Mesendoderm (in vitro differentiated cells): ENCODE results near the gene PHF24.

Experiments
- DNase-seq: peaks from one replicate; pipeline ENCODE4 v3.0.0; 2013
- H2AK5ac ChIP-seq: 2 replicates; pipeline ENCODE4 v1.6.1; 2013; ENCODE audit warnings: low read length, inconsistent platforms
- H2BK120ac ChIP-seq: 2 replicates; pipeline ENCODE4 v1.6.1; 2013; ENCODE audit warnings: low read depth, mild to moderate bottlenecking, low read length, moderate library complexity, mixed read lengths
- H2BK15ac ChIP-seq: replicated peaks from 2 replicates; pipeline ENCODE4 v1.6.1; 2013; ENCODE audit warnings: low read depth, mild to moderate bottlenecking, moderate library complexity
- H2BK5ac ChIP-seq: 2 replicates; pipeline ENCODE4 v1.6.1; 2013; ENCODE audit warnings: low read length, inconsistent platforms
- H3K18ac ChIP-seq: 2 replicates; pipeline ENCODE4 v1.6.1; 2013; ENCODE audit warnings: mild to moderate bottlenecking, low read length, mixed read lengths
- H3K23ac ChIP-seq: one replicate; pipeline ENCODE4 v1.6.1; 2013; ENCODE audit warnings: low read length
- H3K27ac ChIP-seq: 2 replicates; pipeline ENCODE4 v1.5.1; 2013; ENCODE audit warnings: low read depth, mild to moderate bottlenecking, inconsistent platforms, low read length, moderate library complexity
- H3K27me3 ChIP-seq: 2 replicates; pipeline ENCODE4 v1.6.1; 2013; ENCODE audit warnings: low read length, control low read depth, mild to moderate bottlenecking, inconsistent platforms; ENCODE audit not compliant: insufficient read depth, poor library complexity
- H3K36me3 ChIP-seq: 2 replicates; pipeline ENCODE4 v1.6.1; 2013; ENCODE audit warnings: low read length, inconsistent platforms; ENCODE audit not compliant: control insufficient read depth, insufficient read depth
- H3K4ac ChIP-seq: one replicate; pipeline ENCODE4 v1.6.1; 2013; ENCODE audit warnings: low read depth, mild to moderate bottlenecking, low read length, moderate library complexity
- H3K4me1 ChIP-seq: 2 replicates; pipeline ENCODE4 v1.6.1; 2013; ENCODE audit warnings: low read depth, low read length, inconsistent platforms; ENCODE audit not compliant: control insufficient read depth
- H3K4me2 ChIP-seq: 2 replicates; pipeline ENCODE4 v1.6.1; 2013; ENCODE audit warnings: low read length
- H3K4me3 ChIP-seq: 2 replicates; pipeline ENCODE4 v1.5.1; 2013; ENCODE audit warnings: mild to moderate bottlenecking, low read length
- H3K56ac ChIP-seq: one replicate; pipeline ENCODE4 v1.6.1; 2013; ENCODE audit warnings: low read length
- H3K79me1 ChIP-seq: 2 replicates; pipeline ENCODE4 v1.6.1; 2013; ENCODE audit warnings: low read length, inconsistent platforms
- H3K79me2 ChIP-seq: 2 replicates; pipeline ENCODE4 v1.6.1; 2013; ENCODE audit warnings: mild to moderate bottlenecking, low read length; ENCODE audit not compliant: control insufficient read depth, insufficient read depth
- H3K9ac ChIP-seq: 2 replicates; pipeline ENCODE4 v1.6.1; 2013; ENCODE audit warnings: low read length, inconsistent platforms
- H4K5ac ChIP-seq: one replicate; pipeline ENCODE4 v1.6.1; 2013; ENCODE audit warnings: low read length
- H4K8ac ChIP-seq: one replicate; pipeline ENCODE4 v1.6.1; 2013; ENCODE audit warnings: low read depth, mild to moderate bottlenecking, control low read depth, low read length, moderate library complexity
- WGBS: extraction: QIAGEN DNeasy Blood & Tissue Kit; methylation state at CpG from one replicate; pipeline ENCODE4 v1.1.7; 2013; ENCODE audit warnings: low lambda C conversion rate, missing lambda C conversion rate; ENCODE audit not compliant: insufficient coverage; ENCODE audit errors: extremely low coverage; 5-methylcytosine and 5-hydroxymethylcytosine counted together

PHF24 gene

GRCh38 chr9:34996905-34997279, 38.8 kb downstream of the PHF24 start:
- Histone ChIP-seq H2BK120ac (no peak overlapping the region), H3K23ac (no peak overlapping the region), H2BK5ac (no peak overlapping the region), H3K27ac (no peak overlapping the region), H3K4me3 (no peak overlapping the region), H3K36me3 (peaks cover 9% of the 10 kb centered on the region), H3K27me3 (no peaks in the 10 kb centered on the region), H4K8ac (no peak overlapping the region), H3K79me1 (no peaks in the 10 kb centered on the region), H3K4ac (no peak overlapping the region), H3K18ac (no peak overlapping the region), H3K79me2 (no peaks in the 10 kb centered on the region), H4K5ac (no peak overlapping the region), H2AK5ac (no peak overlapping the region), H3K4me1 (peaks cover 33% of the 10 kb centered on the region), H3K56ac (no peak overlapping the region), H2BK15ac (no peak overlapping the region), H3K4me2 (no peak overlapping the region), H3K9ac (no peak overlapping the region)
- no peak for DNase-seq
- WGBS: no CpG with 5 or more reads among the region's 10 CpGs

DNA sequence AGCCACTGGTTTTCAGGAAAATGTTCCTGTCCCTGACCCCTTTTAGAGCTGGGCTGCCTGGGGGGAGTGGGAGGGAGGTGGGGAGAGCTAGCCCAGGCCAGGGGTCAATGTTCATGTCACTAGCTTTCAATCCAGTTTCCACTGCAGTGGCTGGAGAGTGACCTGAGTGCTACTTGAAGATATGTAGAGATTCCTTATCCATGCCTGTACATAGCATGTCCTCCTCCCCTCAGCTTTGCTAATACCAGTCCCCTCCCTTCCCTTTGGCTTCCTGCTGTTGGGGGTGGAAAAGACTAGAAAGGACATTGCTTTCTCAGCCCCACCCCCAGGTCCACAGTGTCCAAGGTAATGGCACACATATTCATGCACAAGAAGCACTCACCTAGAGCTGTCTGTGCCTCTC, 39.3 kb downstream of the PHF24 start:
- no peak for DNase-seq
- Histone ChIP-seq H4K8ac (no peak overlapping the region), H3K4me1 (peaks cover 29% of the 10 kb centered on the region), H2BK120ac (no peak overlapping the region), H2AK5ac (no peak overlapping the region), H3K27me3 (no peaks in the 10 kb centered on the region), H4K5ac (no peak overlapping the region), H3K79me1 (no peaks in the 10 kb centered on the region), H3K18ac (no peak overlapping the region), H3K4ac (no peak overlapping the region), H2BK5ac (no peak overlapping the region), H3K4me2 (no peak overlapping the region), H3K36me3 (peaks cover 9% of the 10 kb centered on the region), H3K4me3 (no peak overlapping the region), H3K79me2 (no peaks in the 10 kb centered on the region), H3K27ac (no peak overlapping the region), H3K23ac (no peak overlapping the region), H3K9ac (no peak overlapping the region), H2BK15ac (no peak overlapping the region), H3K56ac (no peak overlapping the region)

DNA sequence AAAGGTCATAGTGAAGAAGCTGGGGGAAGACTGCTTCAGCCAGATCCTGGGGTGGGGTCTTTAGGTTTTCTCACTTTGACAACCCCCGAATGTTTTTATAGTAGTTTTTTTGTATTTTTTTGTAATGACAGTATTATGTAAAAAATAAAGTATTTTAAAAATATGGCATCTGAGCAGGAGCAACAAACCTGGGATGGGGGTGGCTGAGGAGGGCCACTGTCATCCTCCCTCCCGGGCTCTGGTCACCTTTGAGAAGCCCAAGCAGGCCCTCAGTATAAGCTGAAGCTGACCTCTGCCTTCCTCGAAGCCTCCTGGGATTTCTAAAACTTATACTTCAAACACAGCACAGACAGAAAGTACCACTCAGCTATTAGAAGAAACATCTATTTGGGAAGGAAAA, 40.2 kb downstream of the PHF24 start:
- no peak overlapping the region for H2BK5ac ChIP-seq
- no peak overlapping the region for H3K4ac ChIP-seq
- H4K8ac ChIP-seq: no peak overlapping the region
- no peak overlapping the region for H3K23ac ChIP-seq
- no peak overlapping the region for H2AK5ac ChIP-seq
- WGBS: no CpG with 5 or more reads among the region's 3 CpGs
- H3K27ac ChIP-seq: no peak overlapping the region
- H3K27me3 ChIP-seq: no peaks in the 10 kb centered on the region
- DNase-seq: no peak
- no peak overlapping the region for H3K4me3 ChIP-seq
- H3K79me1 ChIP-seq: no peaks in the 10 kb centered on the region
- no peak overlapping the region for H2BK15ac ChIP-seq
- no peak overlapping the region for H3K56ac ChIP-seq
- H4K5ac ChIP-seq: no peak overlapping the region
- no peak overlapping the region for H3K4me2 ChIP-seq
- H2BK120ac ChIP-seq: no peak overlapping the region
- no peak overlapping the region for H3K9ac ChIP-seq
- peaks cover 9% of the 10 kb centered on the region for H3K36me3 ChIP-seq
- H3K18ac ChIP-seq: no peak overlapping the region
- H3K4me1 ChIP-seq: peaks cover 34% of the 10 kb centered on the region
- H3K79me2 ChIP-seq: no peaks in the 10 kb centered on the region

- no peak for DNase-seq
- Histone ChIP-seq H3K36me3 (peaks cover 9% of the 10 kb centered on the region), H3K27me3 (no peaks in the 10 kb centered on the region), H3K56ac (no peak overlapping the region), H2AK5ac (no peak overlapping the region), H4K8ac (no peak overlapping the region), H3K23ac (no peak overlapping the region), H3K18ac (no peak overlapping the region), H3K79me1 (no peaks in the 10 kb centered on the region), H3K79me2 (no peaks in the 10 kb centered on the region), H3K4me3 (no peak overlapping the region), H4K5ac (no peak overlapping the region), H2BK5ac (no peak overlapping the region), H3K4ac (no peak overlapping the region), H3K27ac (no peak overlapping the region), H2BK120ac (no peak overlapping the region), H3K9ac (no peak overlapping the region), H3K4me2 (no peak overlapping the region), H2BK15ac (no peak overlapping the region), H3K4me1 (peaks cover 26% of the 10 kb centered on the region)
- WGBS: no CpG with 5 or more reads among the region's 2 CpGs
Observed at GRCh38 chr9:34999576-34999975, 41.5 kb downstream of the PHF24 start.

DNA sequence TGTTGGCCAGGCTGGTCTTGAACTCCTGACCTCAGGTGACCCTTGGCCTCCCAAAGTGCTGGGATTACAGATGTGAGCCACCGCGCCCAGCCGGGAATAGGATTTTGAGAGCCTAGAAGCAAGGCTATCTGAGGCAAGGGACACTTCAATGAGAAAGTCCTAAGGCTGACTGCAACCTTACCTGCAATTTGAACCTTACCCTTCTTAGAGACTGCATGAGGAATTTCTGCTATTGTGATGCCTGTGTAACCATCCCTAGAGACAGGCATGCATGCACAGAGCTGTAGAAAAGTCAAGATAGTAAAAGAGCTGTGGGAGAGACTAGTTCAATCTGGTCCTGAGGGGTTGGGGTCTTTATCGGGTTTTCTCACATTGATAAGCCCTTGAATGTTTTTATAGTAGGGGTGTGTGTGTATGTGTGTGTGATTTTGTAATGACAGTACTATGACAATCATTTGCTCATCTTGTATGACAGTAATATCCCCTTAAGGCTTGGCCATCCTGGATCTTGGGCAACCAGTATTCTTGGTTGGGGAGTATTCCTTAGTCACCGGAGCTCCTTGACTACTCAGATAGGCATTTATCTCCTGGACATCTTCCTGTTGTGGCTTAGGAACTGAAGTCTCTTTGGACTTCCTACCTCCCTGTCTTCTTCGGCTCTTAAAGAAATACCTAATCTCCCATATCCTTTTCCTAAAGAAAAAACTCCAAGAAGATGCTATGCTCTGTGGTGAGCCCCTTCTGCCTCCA, 42.6 kb downstream of the PHF24 start:
- no peak overlapping the region for H3K23ac ChIP-seq
- H3K27ac ChIP-seq: no peak overlapping the region
- no peaks in the 10 kb centered on the region for H3K27me3 ChIP-seq
- H3K4me3 ChIP-seq: no peak overlapping the region
- peak; percentile 59 for DNase-seq
- no peak overlapping the region for H2BK120ac ChIP-seq
- H4K5ac ChIP-seq: no peak overlapping the region
- peaks cover 9% of the 10 kb centered on the region for H3K36me3 ChIP-seq
- no peaks in the 10 kb centered on the region for H3K79me2 ChIP-seq
- no peak overlapping the region for H3K9ac ChIP-seq
- H3K79me1 ChIP-seq: no peaks in the 10 kb centered on the region
- no peak overlapping the region for H3K4me2 ChIP-seq
- peak overlapping the region; percentile 18 for H3K56ac ChIP-seq
- H4K8ac ChIP-seq: no peak overlapping the region
- H3K18ac ChIP-seq: peak overlapping the region; percentile 53
- H3K4me1 ChIP-seq: peaks cover 18% of the 10 kb centered on the region
- no peak overlapping the region for H2BK15ac ChIP-seq
- no peak overlapping the region for H3K4ac ChIP-seq
- H2AK5ac ChIP-seq: peak overlapping the region; percentile 20
- WGBS: no CpG with 5 or more reads among the region's 6 CpGs
- H2BK5ac ChIP-seq: no peak overlapping the region

DNA sequence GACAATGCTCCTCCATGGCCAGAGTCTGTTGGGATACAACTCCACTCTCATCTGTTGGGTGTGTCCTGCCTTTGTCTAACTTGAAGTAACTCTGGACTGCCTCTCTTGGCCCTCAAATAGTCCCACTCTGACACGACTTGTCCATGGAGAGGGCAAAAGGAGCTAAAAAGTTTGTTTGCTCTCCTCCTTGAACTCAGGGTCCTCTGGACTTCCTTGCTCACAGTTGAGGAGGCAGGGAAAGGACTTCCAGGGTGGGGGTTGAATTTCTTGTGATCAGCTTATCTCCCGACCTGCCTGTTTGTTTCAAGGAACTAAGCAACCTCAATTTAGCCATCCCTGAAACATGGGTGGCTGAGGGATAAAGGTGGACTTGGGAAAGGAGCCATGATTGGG, 43.2 kb downstream of the PHF24 start:
- no CpG with 5 or more reads among the region's 2 CpGs for WGBS

More for the DNA sequence above, 43.2 kb downstream of the PHF24 start:
- no peak for DNase-seq
- no peak overlapping the region for H3K4me3 ChIP-seq
- H2BK15ac ChIP-seq: no peak overlapping the region
- peak overlapping the region; percentile 53 for H3K18ac ChIP-seq
- H3K56ac ChIP-seq: peak overlapping the region; percentile 18
- peaks cover 17% of the 10 kb centered on the region for H3K4me1 ChIP-seq
- H3K27ac ChIP-seq: no peak overlapping the region
- no peak overlapping the region for H4K5ac ChIP-seq
- H2AK5ac ChIP-seq: peak overlapping the region; percentile 29
- H3K79me1 ChIP-seq: no peaks in the 10 kb centered on the region
- H3K9ac ChIP-seq: no peak overlapping the region
- H3K4ac ChIP-seq: no peak overlapping the region
- no peak overlapping the region for H4K8ac ChIP-seq
- no peaks in the 10 kb centered on the region for H3K79me2 ChIP-seq
- no peak overlapping the region for H3K4me2 ChIP-seq
- H3K23ac ChIP-seq: no peak overlapping the region
- H3K36me3 ChIP-seq: peaks cover 9% of the 10 kb centered on the region
- no peak overlapping the region for H2BK5ac ChIP-seq
- H2BK120ac ChIP-seq: peak overlapping the region; percentile 15
- no peaks in the 10 kb centered on the region for H3K27me3 ChIP-seq
